Left colon (tissue), 2 donors: Measurements from ENCODE around the gene POLR2J3. TPM values are rescaled to one million over a fixed set of nuclear protein-coding genes. Genes with fewer than 3 reads are reported as not detected.
A peak's percentile ranks its signal among the peaks of the same experiment; 100 is the strongest.
"Not testable (repeated sequence)": the region's sequence is repeated elsewhere in the genome, so short reads cannot be mapped to it uniquely, and the experiment has no call there.

Experiments
- ATAC-seq: fragments of 200-7000 bp; cut with Tn5 transposase; one replicate; pipeline ENCODE4 v1.9.1; 2020; ENCODE audit warnings: mild to moderate bottlenecking, moderate library complexity
- DNase-seq, 2 donors: peaks; one replicate each; pipeline ENCODE4 v3.0.0-alpha.2; 2020
- intact Hi-C, 2 donors: fragments of 100-400 bp; cut with DNase I in 1 of 2; cut with micrococcal nuclease in 1 of 2; formaldehyde crosslinking; loops; one replicate each; pipeline versions ENCODE4 v1.11.2 to v1.14.0; 2022; cut with DNase I, micrococcal nuclease
- total RNA-seq, 2 donors: library from RNA; stranded (reverse); fragmentation: NEBNext Ultra II Directional; extraction: Animal tissue kit (Norgen Biotek cat#: 25700); gene quantifications; one replicate each; pipeline ENCODE4 v1.2.1, GENCODE V29; 2021
- donor health status: DM: no; HTN: no; CAD: no.
- donor health status: DM: yes; HTN: yes; CAD: no.

Gene POLR2J3
- total RNA-seq, 2 donors from 2014 or later, result 24.1 to 27.1 TPM

DNA sequence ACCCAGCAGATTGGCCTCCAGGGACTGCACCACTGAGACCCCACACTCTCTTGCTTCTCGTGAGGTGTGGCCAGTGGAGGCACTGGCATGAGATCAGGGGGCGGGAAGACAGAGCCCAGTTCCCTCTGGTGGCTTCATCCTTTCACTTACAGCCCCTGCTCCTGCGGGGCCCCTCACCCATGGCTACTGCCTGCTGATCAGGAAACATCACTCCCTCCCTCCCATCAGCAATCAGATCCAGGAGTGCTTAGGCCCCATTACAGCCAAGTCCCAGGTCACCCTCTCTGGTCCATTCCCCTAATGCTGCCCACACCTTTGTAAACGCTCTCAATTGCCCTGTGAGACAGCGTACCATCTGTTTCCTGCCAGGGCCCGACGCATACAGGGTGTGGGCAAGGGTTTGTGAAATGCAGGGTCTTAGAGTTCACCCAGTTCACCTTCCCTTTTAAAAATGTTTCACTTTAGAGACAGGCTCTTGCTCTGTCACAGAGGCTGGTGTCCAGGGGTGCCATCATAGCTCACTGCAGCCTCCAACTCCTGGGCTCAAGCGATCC is 37.2 kb downstream of the POLR2J3 start:
- DNase-seq, intact Hi-C loops: not testable (repeated sequence)
- peak; percentile 65 for ATAC-seq

DNA sequence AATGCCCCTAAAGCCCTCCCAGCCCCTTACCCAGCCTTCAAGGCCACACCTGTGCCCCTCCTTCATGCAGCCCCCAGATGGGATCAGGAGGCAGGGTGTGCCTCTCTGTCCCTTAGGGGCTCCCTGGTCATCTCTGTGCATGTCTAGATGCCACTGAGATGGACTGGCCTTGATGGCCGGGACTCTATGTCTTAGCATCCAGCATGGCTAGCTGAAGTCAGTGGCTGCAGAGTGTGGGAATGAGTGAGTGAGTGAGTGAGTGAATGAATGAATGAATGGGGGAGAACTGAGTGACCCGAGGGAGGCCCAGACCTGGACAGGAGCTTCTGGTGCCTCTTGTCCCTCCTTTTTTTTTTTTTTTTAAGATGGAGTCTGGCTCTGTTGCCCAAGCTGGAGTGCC is 40.3 kb downstream of the POLR2J3 start:
- intact Hi-C loops, DNase-seq: not testable (repeated sequence)
- ATAC-seq, result peak; percentile 3

DNA sequence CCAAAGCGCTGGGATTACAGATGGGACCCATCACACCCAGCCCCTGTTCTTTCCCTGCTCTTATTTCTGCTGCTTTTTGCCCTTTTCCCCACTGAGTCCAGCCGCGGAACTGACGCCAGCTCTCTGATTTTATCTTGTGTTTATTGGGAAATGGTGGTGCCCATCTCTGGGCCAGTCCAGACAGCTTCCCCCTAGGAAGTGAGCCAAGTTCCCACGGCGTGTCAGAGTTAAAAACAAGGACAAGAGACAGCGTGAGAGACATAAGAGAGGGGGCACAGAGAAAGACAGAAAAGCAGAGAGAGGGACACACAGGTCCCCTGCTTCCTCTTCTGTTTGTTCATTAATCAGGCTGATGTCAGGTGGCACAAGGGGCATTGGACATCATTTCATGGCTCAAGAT is 40.8 kb downstream of the POLR2J3 start:
- DNase-seq, result not testable (repeated sequence)

DNA sequence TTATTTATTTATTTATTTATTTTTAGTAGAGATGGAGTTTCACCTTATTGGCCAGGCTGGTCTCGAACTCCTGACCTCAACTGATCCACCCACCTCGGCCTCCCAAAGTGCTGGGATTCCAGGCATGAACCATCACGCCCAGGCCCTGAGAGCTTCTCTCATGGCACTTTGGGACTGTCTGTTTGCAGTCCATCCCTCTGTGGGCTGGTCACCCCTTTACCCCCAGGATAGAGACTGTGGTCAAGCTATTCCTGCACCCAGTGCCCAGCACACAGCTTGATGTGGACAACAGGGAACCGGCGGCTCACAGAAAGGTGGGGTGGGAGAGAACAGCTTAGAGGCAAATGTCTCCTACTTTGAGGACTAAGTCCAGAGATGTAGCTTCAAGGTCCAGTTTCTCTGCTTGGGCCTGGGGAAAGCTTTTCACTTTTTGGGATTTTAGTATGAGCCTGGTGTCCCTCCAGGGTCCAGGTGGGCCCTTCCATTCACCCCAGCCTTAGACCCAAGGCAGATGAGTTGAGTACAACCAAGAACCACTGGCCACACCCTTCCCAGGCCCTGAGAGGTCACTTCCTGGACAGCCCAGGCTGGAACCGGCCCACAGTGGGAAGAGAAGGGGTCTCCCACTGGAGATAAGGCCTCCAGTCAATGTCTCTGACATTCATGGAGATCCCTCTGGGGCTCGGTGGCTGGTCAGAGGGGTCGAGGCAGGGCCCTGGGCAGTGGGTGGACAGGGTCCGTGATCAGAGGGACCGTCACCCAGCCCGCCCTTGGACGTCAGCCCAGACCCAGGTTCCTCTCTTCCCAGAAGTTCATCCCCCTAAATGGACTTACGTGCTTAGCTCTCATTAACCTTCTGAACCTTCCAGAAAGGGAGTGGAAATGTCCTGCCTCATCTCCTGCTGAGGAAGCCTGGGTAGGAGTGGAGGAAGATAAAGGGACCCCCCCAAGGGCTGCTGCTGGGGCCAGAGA is 44.3 kb downstream of the POLR2J3 start:
- intact Hi-C loops, DNase-seq: not testable (repeated sequence)
- ATAC-seq, result peak; percentile 8

More for the DNA sequence above, 40.8 kb downstream of the POLR2J3 start:
- intact Hi-C loops, ATAC-seq: not testable (repeated sequence)

DNA sequence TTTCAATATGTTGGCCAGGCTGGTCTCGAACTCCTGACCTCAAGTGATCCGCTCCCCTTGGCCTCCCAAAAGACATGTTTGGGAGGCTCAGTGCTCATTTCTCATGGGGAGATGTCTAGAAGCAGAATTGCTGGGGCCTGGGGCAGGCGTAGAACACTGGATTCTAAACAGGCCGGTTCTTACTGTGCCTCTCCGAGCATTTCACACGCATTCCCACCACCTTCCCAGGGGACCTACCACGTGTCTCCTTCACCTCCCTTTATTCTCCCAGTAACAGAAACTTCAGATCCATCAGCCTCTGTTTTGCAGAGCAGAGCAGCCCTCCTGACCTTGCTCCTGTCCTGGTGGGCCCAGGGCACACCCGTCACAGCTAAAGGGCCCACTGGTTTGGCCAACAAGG is 45.2 kb downstream of the POLR2J3 start:
- intact Hi-C loops, DNase-seq, ATAC-seq: not testable (repeated sequence)

DNA sequence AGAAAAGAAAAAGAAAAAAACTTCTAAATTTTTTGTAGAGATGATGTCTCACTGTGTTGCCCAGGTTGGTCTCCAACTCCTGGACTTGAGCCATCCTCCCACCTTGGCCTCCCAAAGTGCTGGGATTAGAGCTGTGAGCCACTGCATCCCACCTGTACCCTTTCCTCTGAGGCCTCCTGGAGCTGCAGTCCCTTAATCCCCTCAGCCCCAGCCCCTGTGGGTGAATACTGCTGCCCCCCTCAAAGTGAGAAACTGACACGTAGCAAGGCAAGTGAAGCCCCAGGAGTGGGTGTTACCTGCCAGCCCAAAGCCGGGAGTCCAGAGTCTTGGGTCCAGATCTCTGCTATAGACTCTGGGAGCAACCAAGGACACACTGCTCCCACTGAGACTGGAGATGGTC is 47.6 kb downstream of the POLR2J3 start:
- DNase-seq, intact Hi-C loops: not testable (repeated sequence)
- ATAC-seq, result peak; percentile 12

DNA sequence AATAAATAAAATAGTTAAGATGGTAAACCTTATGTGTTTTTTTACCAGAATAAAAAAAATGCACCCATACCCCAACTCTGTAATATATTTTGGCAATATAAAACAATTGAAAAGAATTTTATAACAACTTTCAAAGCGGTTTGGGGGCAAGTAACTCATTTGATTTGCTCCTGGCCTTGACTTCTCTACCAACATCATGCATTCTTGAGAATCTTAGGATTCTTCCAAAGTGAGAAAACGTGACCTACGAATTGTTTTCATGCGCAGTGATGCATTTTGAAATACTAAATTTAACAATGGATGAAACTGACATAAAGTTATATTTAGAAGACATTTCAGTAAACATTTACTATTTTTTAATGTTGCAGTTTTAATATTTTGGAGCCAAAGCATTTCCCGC is 51.6 kb downstream of the POLR2J3 start:
- DNase-seq, intact Hi-C loops, ATAC-seq: not testable (repeated sequence)

DNA sequence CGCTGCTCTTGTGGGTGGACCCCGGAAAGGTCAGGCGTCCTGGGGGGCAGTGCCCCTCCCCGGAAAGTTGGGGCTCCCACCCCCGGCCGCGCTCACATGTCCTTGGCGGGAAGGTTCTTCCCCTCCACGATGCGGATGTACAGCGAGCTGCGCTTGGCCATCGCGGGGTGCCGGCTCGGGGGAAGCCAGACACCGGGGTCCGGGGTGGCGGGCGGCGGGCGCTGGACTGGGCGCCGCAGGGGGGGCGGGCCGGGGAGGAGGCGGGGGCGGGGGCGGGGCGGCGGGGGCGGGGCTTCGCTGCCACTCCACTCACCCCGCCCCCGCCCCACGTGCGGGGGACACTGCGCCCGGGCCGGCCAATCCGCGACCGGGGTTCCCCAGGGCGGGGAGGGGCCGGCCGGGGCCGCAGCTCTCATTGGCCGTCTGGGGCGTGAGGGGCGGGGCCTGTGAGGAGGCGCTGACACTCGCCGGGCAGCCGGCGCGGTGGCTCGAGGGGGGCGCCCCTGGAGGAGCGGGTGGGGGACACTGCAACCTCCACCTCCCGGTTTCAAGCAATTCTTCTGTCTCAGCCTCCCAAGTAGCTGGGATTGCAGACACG is 54.7 kb downstream of the POLR2J3 start, which contains the start of gene RASA4B:
Gene RASA4B, minus strand, starts transcription at position 228 of the 598 bp plus-strand sequence. Its CDS starts 67 bp downstream, at position 161.
- DNase-seq (peak in 1 of 2 donors; percentile 42), ATAC-seq (peak; percentile 97)
- intact Hi-C loops, result not testable (repeated sequence)

Other genes with a start within 250 kb of the POLR2J3 start
- not detected for gene SPDYE6, start 216.1 kb downstream of the POLR2J3 start, total RNA-seq
- gene PRKRIP1, start 176.2 kb downstream of the POLR2J3 start, total RNA-seq, result 10 to 100 TPM; 16.0 to 18.8 TPM
- 1 to 10 TPM; 4.2 to 6.8 TPM for gene ORAI2, start 139.0 kb downstream of the POLR2J3 start, total RNA-seq
- 1 to 10 TPM; 9.5 to 9.9 TPM for gene ALKBH4, start 107.7 kb downstream of the POLR2J3 start, total RNA-seq
- gene LRWD1, start 107.6 kb downstream of the POLR2J3 start, total RNA-seq, result 10 to 100 TPM; 12.6 to 15.2 TPM
- gene POLR2J, start 93.7 kb downstream of the POLR2J3 start, total RNA-seq, result 10 to 100 TPM; 49.4 to 50.9 TPM
- gene RASA4B, start 54.8 kb downstream of the POLR2J3 start, total RNA-seq, result 10 to 100 TPM; 13.4 to 22.5 TPM
- 10 to 100 TPM; 13.4 to 20.7 TPM for gene UPK3BL2, start 28.9 kb downstream of the POLR2J3 start, total RNA-seq
- not detected for gene SPDYE2, start 21.4 kb downstream of the POLR2J3 start, total RNA-seq
- 10 to 100 TPM; 16.7 to 31.9 TPM for gene RASA4, start 44.2 kb upstream of the POLR2J3 start, total RNA-seq
- 10 to 100 TPM in 1 of 2 donors, 1 to 10 TPM in 1; 6.3 to 27.5 TPM for gene UPK3BL1, start 70.2 kb upstream of the POLR2J3 start, total RNA-seq
- not detected for gene SPDYE2B, start 77.7 kb upstream of the POLR2J3 start, total RNA-seq
- gene POLR2J2, start 99.1 kb upstream of the POLR2J3 start, total RNA-seq, result 10 to 100 TPM in 1 of 2 donors, 1 to 10 TPM in 1; 7.9 to 11.9 TPM
- gene FAM185A, start 176.4 kb upstream of the POLR2J3 start, total RNA-seq, result 10 to 100 TPM; 10.1 to 10.4 TPM